SK-N-MC (cell line): Measurements from ENCODE around the gene FLNC.

Source experiments
- EZH2 ChIP-seq: fragments of 200-600 bp; sonication (generic); IDR thresholded peaks from one replicate; pipeline ENCODE4 v1.6.1; 2017; ENCODE audit warnings: antibody characterized with exemption
- POLR2AphosphoS5 ChIP-seq: IDR thresholded peaks from 2 replicates; pipeline ENCODE4 v1.6.1; 2012; ENCODE audit warnings: mild to moderate bottlenecking, low read depth, low read length, borderline replicate concordance

GRCh38 chr7:128847721-128848211 lies 17.6 kb downstream of the FLNC start:
- TF ChIP-seq EZH2 (no peak), POLR2AphosphoS5 (no peak)
